Measurements from ENCODE around the gene IL31RA.
"Not testable (repeated sequence)": the region's sequence is repeated elsewhere in the genome, so short reads cannot be mapped to it uniquely, and the experiment has no call there.

IL31RA gene

GRCh38 chr5:55850839-55851674 is at the start of gene IL31RA:
IL31RA (plus strand) TSS chr5:55851357; CDS start chr5:55851571, 214 bp downstream.
- DNase-seq = no peak
- no peak within 1 kb of the TSS for H2AFZ ChIP-seq (ENCODE audit: low read length)

DNA sequence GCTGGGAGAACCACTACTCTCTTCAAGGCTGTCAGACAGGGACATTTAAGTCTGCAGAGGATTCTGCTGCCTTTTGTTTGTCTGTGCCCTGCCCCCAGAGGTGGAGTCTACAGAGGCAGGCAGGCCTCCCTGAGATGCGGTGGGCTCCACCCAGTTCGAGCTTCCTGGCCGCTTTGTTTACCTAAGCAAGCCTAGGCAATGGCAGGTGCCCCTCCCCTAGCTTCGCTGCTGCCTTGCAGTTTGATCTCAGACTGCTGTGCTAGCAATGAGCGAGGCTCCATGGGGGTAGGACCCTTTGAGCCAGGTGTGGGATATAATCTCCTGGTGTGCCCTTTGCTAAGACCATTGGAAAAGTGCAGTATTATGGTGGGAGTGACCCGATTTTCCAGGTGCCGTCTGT is 42.3 kb upstream of the IL31RA start:
- H3K79me2 ChIP-seq (ENCODE audit: low read length); H3K4me2 ChIP-seq (ENCODE audit: low read depth, low read length); H3K9me2 ChIP-seq (replicated peaks; ENCODE audit: insufficient read depth, low read length); H3K4me3 ChIP-seq (ENCODE audit: low read length); H2AFZ ChIP-seq (ENCODE audit: low read length); H3K27ac ChIP-seq (ENCODE audit: low read length); H3K9me3 ChIP-seq (replicated peaks; ENCODE audit: insufficient read depth, low read length); DNase-seq; H4K20me1 ChIP-seq (ENCODE audit: insufficient read depth, low read length); H3K9ac ChIP-seq (ENCODE audit: low read length); H3K4me1 ChIP-seq (ENCODE audit: low read length); H3K27me3 ChIP-seq (replicated peaks; ENCODE audit: insufficient read depth, low read length); H3F3A ChIP-seq (ENCODE audit: insufficient read depth, low read length); H3K36me3 ChIP-seq (replicated peaks; ENCODE audit: insufficient read depth, low read length): not testable (repeated sequence)

More at GRCh38 chr5:55850839-55851674, at the start of gene IL31RA:
- no peaks in the 10 kb centered on the region for H3K4me1 ChIP-seq (ENCODE audit: low read length)
- no peak within 1 kb of the TSS for H3K9ac ChIP-seq (ENCODE audit: low read length)
- no peak within 1 kb of the TSS for H3K4me3 ChIP-seq (ENCODE audit: low read length)
- H3K27me3 ChIP-seq (replicated peaks; ENCODE audit: insufficient read depth, low read length) = no peaks in the 10 kb centered on the region
- H3K36me3 ChIP-seq (replicated peaks; ENCODE audit: insufficient read depth, low read length) = no peaks in the 10 kb centered on the region
- H4K20me1 ChIP-seq (ENCODE audit: insufficient read depth, low read length) = no peaks in the 10 kb centered on the region
- H3K9me3 ChIP-seq (replicated peaks; ENCODE audit: insufficient read depth, low read length) = no peaks in the 10 kb centered on the region
- no peaks in the 10 kb centered on the region for H3K9me2 ChIP-seq (replicated peaks; ENCODE audit: insufficient read depth, low read length)
- no peaks in the 10 kb centered on the region for H3K79me2 ChIP-seq (ENCODE audit: low read length)
- H3K27ac ChIP-seq (ENCODE audit: low read length) = no peak within 1 kb of the TSS
- H3F3A ChIP-seq (ENCODE audit: insufficient read depth, low read length) = no peaks in the 10 kb centered on the region
- no peak within 1 kb of the TSS for H3K4me2 ChIP-seq (ENCODE audit: low read depth, low read length)
- no peak for TF ChIP-seq EZH2phosphoT487 (IDR thresholded peaks at IDR 0.05; ENCODE audit: low read length)
- TF ChIP-seq, protein P1, sequence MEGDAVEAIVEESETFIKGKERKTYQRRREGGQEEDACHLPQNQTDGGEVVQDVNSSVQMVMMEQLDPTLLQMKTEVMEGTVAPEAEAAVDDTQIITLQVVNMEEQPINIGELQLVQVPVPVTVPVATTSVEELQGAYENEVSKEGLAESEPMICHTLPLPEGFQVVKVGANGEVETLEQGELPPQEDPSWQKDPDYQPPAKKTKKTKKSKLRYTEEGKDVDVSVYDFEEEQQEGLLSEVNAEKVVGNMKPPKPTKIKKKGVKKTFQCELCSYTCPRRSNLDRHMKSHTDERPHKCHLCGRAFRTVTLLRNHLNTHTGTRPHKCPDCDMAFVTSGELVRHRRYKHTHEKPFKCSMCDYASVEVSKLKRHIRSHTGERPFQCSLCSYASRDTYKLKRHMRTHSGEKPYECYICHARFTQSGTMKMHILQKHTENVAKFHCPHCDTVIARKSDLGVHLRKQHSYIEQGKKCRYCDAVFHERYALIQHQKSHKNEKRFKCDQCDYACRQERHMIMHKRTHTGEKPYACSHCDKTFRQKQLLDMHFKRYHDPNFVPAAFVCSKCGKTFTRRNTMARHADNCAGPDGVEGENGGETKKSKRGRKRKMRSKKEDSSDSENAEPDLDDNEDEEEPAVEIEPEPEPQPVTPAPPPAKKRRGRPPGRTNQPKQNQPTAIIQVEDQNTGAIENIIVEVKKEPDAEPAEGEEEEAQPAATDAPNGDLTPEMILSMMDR (IDR thresholded peaks at IDR 0.05; ENCODE audit: low read length) = no peak
- no peak for TF ChIP-seq EZH2 (optimal IDR thresholded peaks at IDR 0.05; ENCODE audit: low read depth, low read length)

- H4K20me1 ChIP-seq (ENCODE audit: insufficient read depth, low read length); H3K4me2 ChIP-seq (ENCODE audit: low read depth, low read length); H3F3A ChIP-seq (ENCODE audit: insufficient read depth, low read length); H2AFZ ChIP-seq (ENCODE audit: low read length); H3K79me2 ChIP-seq (ENCODE audit: low read length); DNase-seq; H3K27ac ChIP-seq (ENCODE audit: low read length); H3K4me3 ChIP-seq (ENCODE audit: low read length); H3K9me2 ChIP-seq (replicated peaks; ENCODE audit: insufficient read depth, low read length); H3K9me3 ChIP-seq (replicated peaks; ENCODE audit: insufficient read depth, low read length); H3K4me1 ChIP-seq (ENCODE audit: low read length); H3K36me3 ChIP-seq (replicated peaks; ENCODE audit: insufficient read depth, low read length); H3K9ac ChIP-seq (ENCODE audit: low read length); H3K27me3 ChIP-seq (replicated peaks; ENCODE audit: insufficient read depth, low read length): not testable (repeated sequence)
These were observed 35.2 kb upstream of the IL31RA start for GRCh38 chr5:55815939-55816338.

- Histone ChIP-seq H3K4me2 (ENCODE audit: low read depth, low read length) (no peak overlapping the region), H3K4me3 (ENCODE audit: low read length) (no peak overlapping the region), H3K27me3 (replicated peaks; ENCODE audit: insufficient read depth, low read length) (no peaks in the 10 kb centered on the region), H3K79me2 (ENCODE audit: low read length) (no peaks in the 10 kb centered on the region), H3K4me1 (ENCODE audit: low read length) (no peaks in the 10 kb centered on the region), H3F3A (ENCODE audit: insufficient read depth, low read length) (no peaks in the 10 kb centered on the region), H3K9me2 (replicated peaks; ENCODE audit: insufficient read depth, low read length) (no peaks in the 10 kb centered on the region), H2AFZ (ENCODE audit: low read length) (no peak overlapping the region), H3K9me3 (replicated peaks; ENCODE audit: insufficient read depth, low read length) (no peaks in the 10 kb centered on the region), H4K20me1 (ENCODE audit: insufficient read depth, low read length) (no peaks in the 10 kb centered on the region), H3K36me3 (replicated peaks; ENCODE audit: insufficient read depth, low read length) (no peaks in the 10 kb centered on the region), H3K27ac (ENCODE audit: low read length) (no peak overlapping the region), H3K9ac (ENCODE audit: low read length) (no peak overlapping the region)
- TF ChIP-seq EZH2phosphoT487 (IDR thresholded peaks at IDR 0.05; ENCODE audit: low read length) (no peak), EZH2 (optimal IDR thresholded peaks at IDR 0.05; ENCODE audit: low read depth, low read length) (no peak)
- TF ChIP-seq, protein P1 (IDR thresholded peaks at IDR 0.05; ENCODE audit: low read length) = no peak
- DNase-seq = no peak
These were observed 34.8 kb upstream of the IL31RA start for GRCh38 chr5:55816342-55816741.

Data from MM.1S (cell line).